Measurements from ENCODE around the gene CAMKK1.

GRCh38 chr17:3877220-3877619 is 15.6 kb downstream of the CAMKK1 start:
- TF ChIP-seq ZC3H10 (CRISPR knock-in tag; IDR thresholded peaks at IDR 0.05), result no peak
- TF ChIP-seq CSDC2 (CRISPR knock-in tag; IDR thresholded peaks at IDR 0.05), result no peak
